HG03135 (cell line): ENCODE data around the gene RNASE8.

Experiments used
- ATAC-seq: cut with Tn5 transposase; IDR thresholded peaks from one replicate; pipeline ENCODE4 v1.9.1; 2021; ENCODE audit warnings: mild to moderate bottlenecking, moderate library complexity; ENCODE audit not compliant: unreplicated experiment

Gene RNASE8

DNA sequence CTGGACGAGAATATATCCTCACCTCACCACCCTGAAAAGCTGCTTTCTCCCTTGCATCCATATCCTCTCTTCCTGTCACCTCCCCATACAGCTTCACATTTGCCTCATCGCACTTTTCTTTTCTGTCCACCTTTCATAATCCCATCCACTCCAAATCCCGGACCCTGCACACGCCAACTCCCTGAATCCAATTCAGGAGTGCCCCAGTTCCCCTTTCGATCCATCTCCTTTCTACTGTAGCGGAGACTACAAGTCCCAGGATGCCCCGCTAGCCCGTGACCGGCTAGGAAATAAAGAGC, 45.7 kb downstream of the RNASE8 start:
- no peak for ATAC-seq

DNA sequence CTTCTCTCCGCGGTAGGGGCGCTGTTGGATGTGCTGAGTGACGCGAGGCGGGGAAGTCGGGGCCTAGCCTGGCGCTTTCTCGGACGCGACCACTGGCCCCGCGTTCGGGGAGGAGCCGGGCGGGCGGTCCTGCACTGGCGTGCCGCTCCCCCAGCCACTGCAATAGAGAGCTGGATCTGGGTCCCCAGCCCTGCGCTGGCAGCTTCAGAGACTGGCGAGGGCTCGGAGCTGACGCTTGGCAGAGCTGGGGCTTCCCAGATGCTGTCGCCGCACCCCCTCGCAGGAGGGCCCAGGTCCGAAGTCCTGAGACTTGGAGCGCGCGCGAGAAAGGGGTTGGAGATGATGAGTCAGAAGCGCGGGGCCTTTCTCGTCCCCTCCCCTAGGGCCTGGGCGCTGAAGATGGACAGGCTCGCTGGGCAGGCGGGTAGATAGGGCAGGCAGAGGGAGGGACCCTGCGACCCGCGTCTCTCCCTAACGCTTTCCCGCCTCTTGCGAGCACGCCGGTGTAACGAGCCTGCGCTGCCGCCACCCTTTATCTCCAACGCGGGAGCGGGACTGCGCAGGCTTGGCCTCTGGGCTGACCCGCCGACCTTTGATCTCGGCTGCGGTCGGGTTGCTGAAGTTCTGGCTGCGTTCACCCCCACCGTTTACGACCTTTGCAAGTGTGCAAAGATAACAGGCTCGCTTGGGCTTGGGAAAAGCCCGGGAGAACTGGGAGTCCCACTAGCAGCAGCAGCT, 46.3 kb downstream of the RNASE8 start:
- ATAC-seq = peak; percentile 92

DNA sequence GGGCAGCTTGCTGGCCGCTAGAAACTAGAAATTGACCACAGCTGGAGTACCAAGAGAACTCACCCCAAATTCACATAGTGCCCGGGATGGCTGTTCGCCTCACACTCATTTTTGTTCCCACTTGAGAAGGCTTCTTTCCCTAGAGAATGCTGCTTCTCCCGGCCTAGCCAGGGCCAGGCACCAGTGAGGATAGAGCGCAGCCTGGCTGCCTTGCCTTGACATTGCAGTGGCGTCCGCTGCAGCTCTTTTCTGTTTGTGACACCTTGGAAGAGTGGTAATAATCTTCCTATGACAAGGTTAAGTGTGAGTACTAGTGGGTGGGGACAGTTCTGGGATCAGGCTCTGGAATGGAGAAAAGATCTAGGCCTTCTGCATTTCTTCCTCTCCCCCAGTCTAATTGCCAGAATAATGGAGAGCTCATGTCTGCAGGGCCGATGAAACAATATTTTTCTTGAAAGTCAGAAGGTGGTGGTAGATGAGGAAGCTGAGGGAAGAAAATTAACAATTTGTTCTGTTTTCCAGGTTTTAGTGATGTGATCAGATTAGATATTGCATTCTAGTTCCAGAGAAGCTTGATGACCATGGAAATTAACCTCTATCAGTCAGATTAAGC, 46.9 kb downstream of the RNASE8 start:
- peak; percentile 36 for ATAC-seq

GRCh38 chr14:21105095-21105494, 47.5 kb downstream of the RNASE8 start:
- no peak for ATAC-seq

DNA sequence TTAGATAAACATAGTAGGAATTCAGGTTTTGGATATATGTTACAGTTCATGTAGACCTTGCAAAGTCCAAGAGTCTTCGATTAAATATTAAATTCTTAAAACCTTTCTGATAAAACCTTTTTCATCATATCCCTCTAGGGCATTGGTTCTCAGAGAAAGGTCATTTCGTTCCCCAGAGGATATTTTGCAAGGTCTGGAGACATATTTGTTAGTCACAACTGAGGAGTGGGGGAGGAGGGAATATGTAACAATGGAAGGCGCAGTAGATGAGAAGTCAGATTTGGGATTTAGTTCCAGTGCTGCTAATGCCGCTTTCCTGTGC, 48.5 kb downstream of the RNASE8 start:
- ATAC-seq = no peak

DNA sequence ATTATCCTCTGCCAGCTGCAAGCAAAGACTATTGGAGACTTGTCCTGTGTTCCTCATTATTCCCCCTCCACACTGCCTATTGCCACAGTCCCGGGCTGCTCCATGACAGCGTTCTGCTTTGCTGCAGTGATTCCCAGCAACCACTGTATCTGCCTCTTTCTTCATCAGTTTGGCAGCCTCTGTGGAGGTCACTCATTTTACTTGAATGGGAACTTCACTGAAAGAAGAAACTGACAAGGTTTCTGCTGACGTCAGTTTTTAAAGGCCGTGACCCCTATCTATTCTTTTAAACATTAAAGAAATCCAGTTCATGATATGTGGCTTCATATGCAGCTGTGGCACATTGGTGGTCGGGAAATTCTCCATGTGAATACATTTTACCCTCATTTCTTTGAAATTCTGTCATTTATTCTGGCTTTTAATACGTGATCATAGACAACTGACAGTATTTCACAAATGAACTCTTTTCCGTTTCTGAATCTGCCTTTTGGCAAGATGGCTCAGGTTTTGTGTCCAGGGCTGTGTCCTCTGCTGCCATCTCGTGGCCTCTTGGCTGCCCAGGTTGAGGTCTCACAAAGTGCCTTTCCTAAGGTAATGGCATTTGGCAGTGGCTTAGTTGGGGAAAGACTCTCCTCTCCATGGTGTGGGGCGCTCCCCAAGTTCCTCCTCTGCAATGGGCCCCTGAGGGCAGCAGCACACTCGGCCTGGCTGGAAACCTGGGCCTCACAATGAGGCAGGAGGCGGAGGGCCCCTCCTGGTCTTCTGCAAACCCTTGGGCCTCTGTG, 49.1 kb downstream of the RNASE8 start:
- no peak for ATAC-seq

- ATAC-seq = no peak
Observed at GRCh38 chr14:21107283-21107800, 49.7 kb downstream of the RNASE8 start.
